Osteocyte (in vitro differentiated cells): ENCODE results near the gene PRKCH. TPM values are rescaled to one million over a fixed set of nuclear protein-coding genes. Genes with fewer than 3 reads are reported as not detected.
A peak's percentile ranks its signal among the peaks of the same experiment; 100 is the strongest.

Source experiments
- DNase-seq: peaks from one replicate; pipeline ENCODE4 v3.0.0; 2021; ENCODE audit warnings: mixed read lengths; ENCODE audit not compliant: unreplicated experiment; ENCODE audit errors: extremely low spot score
- H3K27ac Mint-ChIP-seq: one replicate; pipeline ENCODE4 v1.8.0; 2021; ENCODE audit warnings: mild to moderate bottlenecking, mixed read lengths; ENCODE audit not compliant: unreplicated experiment
- H3K27me3 Mint-ChIP-seq: one replicate; pipeline ENCODE4 v1.8.0; 2021; ENCODE audit warnings: mixed read lengths; ENCODE audit not compliant: unreplicated experiment
- H3K36me3 Mint-ChIP-seq: one replicate; pipeline ENCODE4 v1.8.0; 2021; ENCODE audit warnings: mixed read lengths; ENCODE audit not compliant: unreplicated experiment
- H3K4me1 Mint-ChIP-seq: one replicate; pipeline ENCODE4 v1.8.0; 2021; ENCODE audit warnings: mixed read lengths; ENCODE audit not compliant: unreplicated experiment
- H3K4me3 Mint-ChIP-seq: one replicate; pipeline ENCODE4 v1.8.0; 2021; ENCODE audit warnings: mild to moderate bottlenecking, moderate library complexity, mixed read lengths; ENCODE audit not compliant: unreplicated experiment
- H3K9me3 Mint-ChIP-seq: one replicate; pipeline ENCODE4 v1.8.0; 2021; ENCODE audit warnings: mixed read lengths; ENCODE audit not compliant: unreplicated experiment
- CTCF ChIP-seq: fragments of 200-600 bp; sonication (generic); IDR thresholded peaks from 2 replicates; pipeline ENCODE4 v1.5.0; 2021; ENCODE audit warnings: antibody characterized with exemption, mild to moderate bottlenecking, moderate library complexity
- total RNA-seq: library from RNA; stranded (reverse); gene quantifications from 2 replicates; pipeline ENCODE4 v1.2.1, GENCODE V29; 2021

The PRKCH gene
- total RNA-seq, 1 donor from 2014 or later, result 10.6 TPM

GRCh38 chr14:61512026-61512834 is 190.9 kb downstream of the PRKCH start:
- TF ChIP-seq CTCF, result no peak
- Mint-ChIP-seq H3K27me3 (no peaks in the 10 kb centered on the region), H3K9me3 (no peaks in the 10 kb centered on the region), H3K36me3 (no peaks in the 10 kb centered on the region), H3K27ac (peak overlapping the region; percentile 52), H3K4me3 (no peak overlapping the region), H3K4me1 (peaks cover 25% of the 10 kb centered on the region)
- no peak for DNase-seq

GRCh38 chr14:61513986-61514830 is 192.8 kb downstream of the PRKCH start:
- H3K9me3 Mint-ChIP-seq, result no peaks in the 10 kb centered on the region

GRCh38 chr14:61514927-61515326 is 193.5 kb downstream of the PRKCH start:
- Mint-ChIP-seq H3K4me1 (peaks cover 25% of the 10 kb centered on the region), H3K9me3 (no peaks in the 10 kb centered on the region), H3K4me3 (no peak overlapping the region), H3K27ac (no peak overlapping the region), H3K36me3 (no peaks in the 10 kb centered on the region), H3K27me3 (no peaks in the 10 kb centered on the region)
- DNase-seq, result no peak
- TF ChIP-seq CTCF, result no peak

More at GRCh38 chr14:61513986-61514830, 192.8 kb downstream of the PRKCH start:
- DNase-seq, result no peak
- Mint-ChIP-seq H3K27ac (no peak overlapping the region), H3K36me3 (no peaks in the 10 kb centered on the region), H3K27me3 (no peaks in the 10 kb centered on the region), H3K4me1 (peaks cover 25% of the 10 kb centered on the region), H3K4me3 (no peak overlapping the region)
- TF ChIP-seq CTCF, result no peak

- H3K27ac Mint-ChIP-seq, result no peak overlapping the region
- DNase-seq, result no peak
- H3K36me3 Mint-ChIP-seq, result no peaks in the 10 kb centered on the region
- H3K4me1 Mint-ChIP-seq, result peaks cover 26% of the 10 kb centered on the region
- no peak for TF ChIP-seq CTCF
- no peaks in the 10 kb centered on the region for H3K9me3 Mint-ChIP-seq
- no peak overlapping the region for H3K4me3 Mint-ChIP-seq
- no peaks in the 10 kb centered on the region for H3K27me3 Mint-ChIP-seq
Measured at GRCh38 chr14:61515436-61516117, 194.2 kb downstream of the PRKCH start.
